ENCODE results near the gene PFKFB3.
"Not testable (repeated sequence)": the region's sequence is repeated elsewhere in the genome, so short reads cannot be mapped to it uniquely, and the experiment has no call there.

The PFKFB3 gene

DNA sequence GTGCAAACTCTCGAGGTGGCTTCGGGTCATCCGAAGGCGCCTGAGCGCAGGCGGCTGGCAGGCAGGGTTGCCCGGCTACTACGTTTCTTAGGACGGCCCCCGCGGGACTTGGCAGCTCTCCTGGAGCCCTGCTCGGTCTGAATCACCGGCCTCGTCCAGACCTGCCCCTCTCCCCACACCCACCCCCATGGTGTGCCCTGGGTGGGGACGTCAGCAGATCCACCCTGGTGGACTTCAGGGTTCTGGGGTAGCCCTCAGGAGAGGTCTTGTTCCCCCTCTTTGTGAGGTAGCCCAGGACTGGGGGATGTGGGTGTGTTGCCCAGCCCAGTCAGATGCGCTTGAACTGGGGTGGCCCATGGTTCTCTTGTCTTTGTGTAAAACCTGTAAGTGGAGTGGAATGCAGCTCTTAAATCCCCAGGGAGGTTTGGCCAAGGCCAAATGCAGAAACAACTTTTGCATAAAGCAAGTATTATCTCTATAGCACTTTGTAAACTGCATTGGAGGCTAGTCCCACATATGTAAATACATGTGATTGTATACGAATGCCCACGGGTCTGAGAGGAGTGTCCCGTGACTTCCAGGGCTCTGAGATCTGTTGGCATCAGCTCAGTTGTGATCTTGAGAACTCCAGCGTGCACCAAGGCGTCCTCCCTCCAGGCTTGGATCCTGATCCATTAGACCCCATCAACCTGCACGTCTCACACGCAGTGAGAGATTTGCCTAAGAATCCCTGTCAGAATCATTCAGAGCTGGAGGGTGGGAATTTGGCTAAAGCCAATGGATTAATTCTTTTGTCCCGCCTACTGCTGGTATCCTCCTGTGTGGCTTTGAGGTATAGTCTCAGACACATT lies 1.8 kb downstream of the PFKFB3 start:
- no peaks in the 10 kb centered on the region for H3K9me3 ChIP-seq (ENCODE audit: severe bottlenecking)
- TF ChIP-seq, protein P1, sequence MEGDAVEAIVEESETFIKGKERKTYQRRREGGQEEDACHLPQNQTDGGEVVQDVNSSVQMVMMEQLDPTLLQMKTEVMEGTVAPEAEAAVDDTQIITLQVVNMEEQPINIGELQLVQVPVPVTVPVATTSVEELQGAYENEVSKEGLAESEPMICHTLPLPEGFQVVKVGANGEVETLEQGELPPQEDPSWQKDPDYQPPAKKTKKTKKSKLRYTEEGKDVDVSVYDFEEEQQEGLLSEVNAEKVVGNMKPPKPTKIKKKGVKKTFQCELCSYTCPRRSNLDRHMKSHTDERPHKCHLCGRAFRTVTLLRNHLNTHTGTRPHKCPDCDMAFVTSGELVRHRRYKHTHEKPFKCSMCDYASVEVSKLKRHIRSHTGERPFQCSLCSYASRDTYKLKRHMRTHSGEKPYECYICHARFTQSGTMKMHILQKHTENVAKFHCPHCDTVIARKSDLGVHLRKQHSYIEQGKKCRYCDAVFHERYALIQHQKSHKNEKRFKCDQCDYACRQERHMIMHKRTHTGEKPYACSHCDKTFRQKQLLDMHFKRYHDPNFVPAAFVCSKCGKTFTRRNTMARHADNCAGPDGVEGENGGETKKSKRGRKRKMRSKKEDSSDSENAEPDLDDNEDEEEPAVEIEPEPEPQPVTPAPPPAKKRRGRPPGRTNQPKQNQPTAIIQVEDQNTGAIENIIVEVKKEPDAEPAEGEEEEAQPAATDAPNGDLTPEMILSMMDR (IDR thresholded peaks at IDR 0.05; ENCODE audit: poor library complexity, severe bottlenecking) = no peak
- H3K27me3 ChIP-seq (ENCODE audit: insufficient read depth, poor library complexity, severe bottlenecking) = no peaks in the 10 kb centered on the region
- H3K27ac ChIP-seq (ENCODE audit: poor library complexity, severe bottlenecking) = peak overlapping the region; percentile 83
- DNase-seq (ENCODE audit: low spot score) (peak; percentile 88), ATAC-seq (ENCODE audit: low read depth) (peak; percentile 60)
- H3K36me3 ChIP-seq (ENCODE audit: low read depth) = peaks cover 5% of the 10 kb centered on the region; the same call in 1 of the 2 replicates
- peak overlapping the region; percentile 67 for H3K4me3 ChIP-seq (ENCODE audit: severe bottlenecking)
- peaks cover 5% of the 10 kb centered on the region for H3K4me1 ChIP-seq (ENCODE audit: insufficient read depth, poor library complexity, severe bottlenecking)

DNA sequence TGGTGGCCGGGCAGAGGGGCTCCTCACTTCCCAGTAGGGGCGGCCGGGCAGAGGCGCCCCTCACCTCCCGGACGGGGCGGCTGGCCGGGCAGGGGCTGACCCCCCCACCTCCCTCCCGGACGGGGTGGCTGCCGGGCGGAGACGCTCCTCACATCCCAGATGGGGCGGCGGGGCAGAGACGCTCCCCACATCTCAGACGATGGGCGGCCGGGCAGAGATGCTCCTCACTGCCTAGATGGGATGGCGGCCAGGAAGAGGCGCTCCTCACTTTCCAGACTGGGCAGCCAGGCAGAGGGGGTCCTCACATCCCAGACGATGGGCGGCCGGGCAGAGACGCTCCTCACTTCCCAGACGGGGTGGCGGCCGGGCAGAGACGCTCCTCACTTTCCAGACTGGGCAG lies 3.8 kb downstream of the PFKFB3 start:
- not testable (repeated sequence) for H3K4me1 ChIP-seq (ENCODE audit: insufficient read depth, poor library complexity, severe bottlenecking); H3K4me3 ChIP-seq (ENCODE audit: severe bottlenecking); H3K27ac ChIP-seq (ENCODE audit: poor library complexity, severe bottlenecking); H3K9me3 ChIP-seq (ENCODE audit: severe bottlenecking); ATAC-seq (ENCODE audit: low read depth); DNase-seq (ENCODE audit: low spot score); H3K36me3 ChIP-seq (ENCODE audit: low read depth); H3K27me3 ChIP-seq (ENCODE audit: insufficient read depth, poor library complexity, severe bottlenecking)

DNA sequence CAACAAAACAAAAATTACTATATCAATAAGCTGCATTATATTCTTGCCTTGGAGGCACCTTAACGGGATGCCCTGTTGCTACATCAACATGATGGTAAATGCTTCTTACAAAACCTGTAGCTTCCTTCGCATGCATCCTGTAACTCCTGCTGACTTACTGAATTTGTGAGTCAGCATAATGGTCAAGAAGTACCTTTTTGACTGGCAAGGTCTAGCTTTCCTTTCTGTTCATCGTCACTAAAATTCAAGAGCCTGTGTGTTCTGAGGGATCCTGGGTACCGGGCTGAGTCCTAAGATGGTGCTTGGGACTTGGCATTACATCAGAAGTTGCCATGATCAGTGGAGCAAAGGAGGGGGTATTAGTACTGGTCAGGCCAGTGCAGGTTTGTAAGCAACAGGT lies 4.9 kb downstream of the PFKFB3 start:
- DNase-seq (ENCODE audit: low spot score) (no peak), ATAC-seq (ENCODE audit: low read depth) (no peak)
- Histone ChIP-seq H3K36me3 (ENCODE audit: low read depth) (peaks cover 5% of the 10 kb centered on the region; the same call in 1 of the 2 replicates), H3K9me3 (ENCODE audit: severe bottlenecking) (no peaks in the 10 kb centered on the region), H3K27me3 (ENCODE audit: insufficient read depth, poor library complexity, severe bottlenecking) (no peaks in the 10 kb centered on the region), H3K4me1 (ENCODE audit: insufficient read depth, poor library complexity, severe bottlenecking) (peaks cover 5% of the 10 kb centered on the region), H3K4me3 (ENCODE audit: severe bottlenecking) (no peak overlapping the region), H3K27ac (ENCODE audit: poor library complexity, severe bottlenecking) (no peak overlapping the region)
- TF ChIP-seq, protein P1 (IDR thresholded peaks at IDR 0.05; ENCODE audit: poor library complexity, severe bottlenecking) = no peak

DNA sequence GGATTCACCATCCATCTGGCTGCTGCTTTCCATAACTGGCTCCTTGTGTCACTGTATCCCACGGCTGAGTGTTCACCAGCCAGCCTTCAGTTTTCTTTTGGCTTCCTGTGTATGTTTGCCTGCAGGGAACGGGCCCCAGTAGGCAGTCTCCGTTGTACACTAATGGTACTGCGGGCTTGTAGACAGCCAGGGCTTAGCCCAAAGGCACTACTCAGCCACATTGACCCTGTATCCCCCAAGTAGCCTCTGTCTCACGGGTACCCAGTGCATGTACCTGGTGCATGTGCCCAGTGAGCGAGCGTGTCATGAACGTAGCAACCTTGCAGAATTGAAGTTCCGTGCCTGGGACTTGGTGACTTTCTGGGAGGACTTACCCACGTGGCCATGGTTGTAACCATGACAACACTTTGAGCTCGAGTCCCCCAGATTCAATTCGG lies 6.1 kb downstream of the PFKFB3 start:
- peaks cover 15% of the 10 kb centered on the region for H3K36me3 ChIP-seq (ENCODE audit: low read depth)

DNA sequence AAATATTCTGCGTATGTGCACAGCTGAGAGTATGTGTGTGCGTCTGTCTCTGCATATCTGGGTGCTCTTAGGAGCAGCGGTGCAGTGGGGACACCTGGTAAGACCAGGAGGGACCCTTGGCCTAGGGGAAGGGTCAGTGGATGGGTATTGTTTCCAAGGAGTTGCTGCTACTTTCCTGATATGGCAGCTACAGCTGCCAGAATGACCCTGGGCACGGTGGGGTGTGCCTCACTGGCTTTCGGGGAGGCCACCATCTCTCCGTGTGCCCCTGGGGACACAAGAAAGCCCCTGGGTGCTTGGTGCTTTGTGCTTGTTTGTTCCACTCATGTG lies 8.6 kb downstream of the PFKFB3 start:
- Histone ChIP-seq H3K36me3 (ENCODE audit: low read depth) (peaks cover 33% of the 10 kb centered on the region), H3K9me3 (ENCODE audit: severe bottlenecking) (no peaks in the 10 kb centered on the region), H3K27me3 (ENCODE audit: insufficient read depth, poor library complexity, severe bottlenecking) (no peaks in the 10 kb centered on the region), H3K27ac (ENCODE audit: poor library complexity, severe bottlenecking) (no peak overlapping the region), H3K4me3 (ENCODE audit: severe bottlenecking) (no peak overlapping the region), H3K4me1 (ENCODE audit: insufficient read depth, poor library complexity, severe bottlenecking) (no peaks in the 10 kb centered on the region)
- ATAC-seq (ENCODE audit: low read depth) = no peak
- TF ChIP-seq, protein P1 (IDR thresholded peaks at IDR 0.05; ENCODE audit: poor library complexity, severe bottlenecking) = no peak
- no peak for DNase-seq (ENCODE audit: low spot score)

More for the DNA sequence above, 6.1 kb downstream of the PFKFB3 start:
- ATAC-seq (ENCODE audit: low read depth) = no peak
- H3K27me3 ChIP-seq (ENCODE audit: insufficient read depth, poor library complexity, severe bottlenecking) = no peaks in the 10 kb centered on the region
- DNase-seq (ENCODE audit: low spot score) = no peak
- no peaks in the 10 kb centered on the region for H3K9me3 ChIP-seq (ENCODE audit: severe bottlenecking)
- peaks cover 5% of the 10 kb centered on the region for H3K4me1 ChIP-seq (ENCODE audit: insufficient read depth, poor library complexity, severe bottlenecking)
- TF ChIP-seq, protein P1 (IDR thresholded peaks at IDR 0.05; ENCODE audit: poor library complexity, severe bottlenecking) = no peak
- H3K27ac ChIP-seq (ENCODE audit: poor library complexity, severe bottlenecking) = no peak overlapping the region
- H3K4me3 ChIP-seq (ENCODE audit: severe bottlenecking) = no peak overlapping the region
